HG02623 (cell line): Measurements from ENCODE around the gene FGF10.

Experiments
- ATAC-seq: cut with Tn5 transposase; IDR thresholded peaks from one replicate; pipeline ENCODE4 v1.9.1; 2021; ENCODE audit warnings: moderate library complexity; ENCODE audit not compliant: unreplicated experiment

FGF10 gene

GRCh38 chr5:44389090-44389822 lies at the start of gene FGF10:
FGF10 (minus strand) TSS chr5:44389420; CDS start chr5:44388682, 738 bp downstream.
- no peak for ATAC-seq

DNA sequence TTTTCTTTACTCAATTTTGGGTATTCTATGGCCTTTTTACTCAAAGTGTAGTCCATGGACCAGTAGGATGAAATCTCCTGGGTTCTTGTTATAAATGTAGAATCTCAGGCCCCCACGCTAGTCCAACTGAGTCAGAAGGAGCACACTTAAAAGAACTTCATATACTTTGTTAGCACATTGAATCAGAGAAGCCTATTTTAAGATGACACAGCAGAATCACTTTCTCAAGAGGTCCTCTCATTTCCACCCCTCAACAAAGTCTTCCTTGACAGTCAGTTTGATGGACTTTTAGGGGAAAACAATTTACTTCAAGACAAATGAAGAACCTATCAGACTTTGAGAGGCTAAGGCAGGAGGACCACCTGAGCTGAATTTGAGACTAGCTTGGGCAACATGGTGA lies 37.7 kb upstream of the FGF10 start:
- no peak for ATAC-seq

GRCh38 chr5:44412286-44412685 lies 23.1 kb upstream of the FGF10 start:
- ATAC-seq, result no peak

- ATAC-seq, result no peak
Measured at GRCh38 chr5:44402084-44402483, 12.9 kb upstream of the FGF10 start.

GRCh38 chr5:44401611-44402010 lies 12.4 kb upstream of the FGF10 start:
- no peak for ATAC-seq

GRCh38 chr5:44398382-44398781 lies 9.2 kb upstream of the FGF10 start:
- no peak for ATAC-seq

GRCh38 chr5:44396312-44396711 lies 7.1 kb upstream of the FGF10 start:
- no peak for ATAC-seq

- ATAC-seq, result no peak
Measured at GRCh38 chr5:44390351-44390750, 1.1 kb upstream of the FGF10 start.

DNA sequence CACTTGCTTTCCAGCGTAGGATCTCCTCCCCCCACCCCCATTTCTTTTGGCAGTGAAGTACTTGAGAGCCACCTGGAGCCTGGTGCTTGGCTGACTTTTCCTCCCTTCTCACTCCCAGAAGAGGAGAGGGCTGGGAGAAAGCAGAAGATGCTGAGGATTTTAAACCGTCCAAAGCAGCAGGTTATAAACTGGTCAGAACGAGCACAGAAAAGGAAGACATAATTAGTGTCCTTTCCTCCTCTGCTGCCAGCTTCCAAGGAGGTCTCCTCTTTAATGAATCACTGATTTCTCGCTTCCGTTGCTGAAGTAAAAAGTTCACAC lies 563 bp upstream of the FGF10 start:
- no peak for ATAC-seq

DNA sequence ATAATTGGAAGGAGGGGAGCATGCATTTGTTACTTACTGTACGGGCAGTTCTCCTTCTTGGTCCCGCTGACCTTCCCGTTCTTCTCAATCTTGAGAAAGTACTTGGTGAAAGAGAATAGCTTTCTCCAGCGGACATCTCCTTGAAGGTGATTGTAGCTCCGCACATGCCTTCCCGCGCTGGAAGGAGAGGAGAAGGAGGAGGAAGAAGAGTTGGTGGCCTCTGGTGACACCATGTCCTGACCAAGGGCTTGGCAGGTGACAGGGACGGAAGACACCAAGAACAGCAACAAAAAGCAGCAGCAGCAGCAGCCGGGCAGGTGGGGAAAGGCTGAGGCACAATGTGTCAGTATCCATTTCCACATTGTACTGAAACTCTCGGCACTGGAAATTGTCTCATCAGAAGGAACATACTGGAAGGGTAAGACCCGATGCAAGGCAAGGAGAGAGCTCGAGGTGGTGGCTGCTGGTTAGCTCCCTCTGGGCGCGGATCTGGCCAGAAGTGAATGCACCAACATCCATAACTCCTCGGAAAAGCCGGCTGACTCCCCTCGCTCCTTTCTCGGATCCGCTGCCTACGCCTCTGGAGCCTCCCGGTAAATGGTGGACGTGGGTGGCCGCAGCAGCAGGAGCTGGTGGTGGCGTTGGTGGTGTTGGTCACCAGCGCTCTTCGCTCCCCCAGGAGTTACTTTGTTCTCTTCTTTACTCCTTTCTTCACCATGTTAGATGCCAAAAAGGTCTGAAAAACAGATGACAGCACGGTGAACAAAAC lies 715 bp downstream of the FGF10 start:
- ATAC-seq, result no peak

DNA sequence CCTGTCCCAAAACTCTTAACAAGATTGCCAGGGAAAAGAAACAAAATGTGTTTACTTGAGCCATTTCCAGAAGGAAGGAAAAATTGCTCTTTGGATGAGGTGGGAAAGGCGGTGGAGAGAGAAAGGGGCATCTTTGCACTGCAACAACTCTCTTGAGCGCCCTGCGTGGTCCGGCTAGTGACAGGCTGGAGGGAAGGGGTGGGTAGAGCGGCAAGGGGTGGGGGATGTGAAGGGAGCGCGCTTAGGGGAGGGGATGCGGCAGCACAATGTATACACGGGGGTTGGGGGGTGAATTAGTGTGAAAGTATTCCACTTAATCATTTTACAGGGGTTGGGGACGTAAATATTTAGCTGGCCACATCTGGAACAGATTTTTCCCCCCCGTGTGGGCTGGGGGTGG lies 1.3 kb downstream of the FGF10 start:
- no peak for ATAC-seq

DNA sequence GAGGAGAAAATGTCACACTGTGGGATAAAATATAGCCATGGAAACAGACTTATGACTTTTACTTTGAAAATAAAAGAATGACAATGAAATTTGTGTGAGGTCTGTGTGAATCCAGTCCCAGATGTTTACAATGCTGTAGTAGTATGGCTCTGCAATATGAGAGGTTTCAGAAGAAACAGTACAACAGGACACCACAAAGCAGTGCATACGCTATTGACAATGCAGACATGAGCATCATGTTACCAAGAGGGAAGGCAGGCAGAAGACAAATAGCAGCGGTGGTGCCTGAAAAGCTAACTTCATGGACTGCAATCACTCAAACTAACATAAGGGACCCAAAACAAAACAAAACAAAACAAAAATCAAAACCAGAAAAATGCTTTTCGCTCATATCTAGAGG lies 1.8 kb downstream of the FGF10 start:
- no peak for ATAC-seq

DNA sequence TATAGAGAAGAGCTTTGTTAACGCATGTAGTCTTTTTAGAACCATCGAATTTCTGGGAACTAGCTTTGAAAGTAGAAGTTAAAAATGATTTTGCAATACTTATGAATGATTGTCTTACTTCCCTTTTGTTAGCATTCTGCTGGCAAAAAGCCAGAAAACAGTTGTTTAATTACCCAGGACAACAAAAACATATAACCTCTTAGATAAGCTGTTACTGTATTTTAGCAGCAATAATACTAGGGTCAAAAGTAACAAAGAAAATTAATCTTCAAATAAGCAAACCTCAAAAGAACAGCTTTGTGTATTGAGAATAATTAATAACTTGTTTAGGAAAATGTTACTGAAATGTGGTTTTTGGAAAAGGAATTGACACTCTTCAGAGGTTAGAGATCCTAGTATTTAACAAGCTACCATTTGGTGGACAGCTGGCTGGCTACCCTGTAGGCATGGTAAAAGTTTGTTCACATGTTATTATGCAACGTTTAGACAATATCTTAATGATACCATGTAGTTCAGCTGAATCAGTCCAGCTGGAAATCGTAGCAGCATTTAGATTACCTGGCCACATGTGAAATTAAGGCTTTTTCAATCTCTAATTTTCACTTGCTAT lies 3.8 kb downstream of the FGF10 start:
- ATAC-seq, result no peak

DNA sequence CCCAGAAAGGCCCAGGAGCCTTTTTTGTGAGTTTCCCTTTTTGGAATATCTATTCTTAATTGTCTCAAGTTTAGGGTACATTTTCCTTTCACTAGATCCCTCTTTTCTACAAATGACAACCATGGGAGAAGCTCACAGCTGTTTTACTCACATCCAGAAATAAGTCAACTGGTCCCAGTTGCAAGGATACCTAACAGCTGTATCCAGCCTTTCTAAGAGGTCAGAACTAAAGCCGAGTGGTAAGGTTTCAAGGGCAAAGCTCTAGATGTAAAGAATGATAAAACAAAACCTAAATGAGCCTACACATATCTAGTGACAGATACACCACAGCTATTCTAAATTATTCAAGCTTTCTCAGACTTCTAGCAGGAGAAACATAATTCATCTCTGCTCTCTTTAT lies 4.4 kb downstream of the FGF10 start:
- no peak for ATAC-seq

- no peak for ATAC-seq
Measured at GRCh38 chr5:44382894-44383293, 6.3 kb downstream of the FGF10 start.

GRCh38 chr5:44377057-44377456 lies 12.2 kb downstream of the FGF10 start:
- ATAC-seq, result no peak

- no peak for ATAC-seq
Measured at GRCh38 chr5:44372028-44372427, 17.2 kb downstream of the FGF10 start.

DNA sequence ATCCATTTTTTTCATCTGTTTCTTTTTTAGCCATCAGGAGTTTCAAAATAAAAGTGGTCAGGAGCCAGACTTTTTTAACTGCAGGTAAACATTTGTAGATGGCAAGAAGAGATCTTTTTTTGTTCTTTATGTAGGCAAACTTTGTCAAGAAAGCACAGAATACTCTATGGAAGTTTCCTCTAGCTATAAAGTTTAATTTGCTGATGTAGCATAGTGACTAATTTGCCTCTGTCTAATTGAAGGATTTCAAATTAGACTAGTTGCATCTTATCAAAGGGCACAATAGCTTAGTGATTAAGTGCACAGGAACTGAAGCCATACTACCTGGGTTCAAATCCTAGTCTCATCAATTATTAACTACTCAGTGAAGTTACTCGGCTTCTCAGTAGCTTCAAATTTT lies 22.0 kb downstream of the FGF10 start:
- no peak for ATAC-seq

DNA sequence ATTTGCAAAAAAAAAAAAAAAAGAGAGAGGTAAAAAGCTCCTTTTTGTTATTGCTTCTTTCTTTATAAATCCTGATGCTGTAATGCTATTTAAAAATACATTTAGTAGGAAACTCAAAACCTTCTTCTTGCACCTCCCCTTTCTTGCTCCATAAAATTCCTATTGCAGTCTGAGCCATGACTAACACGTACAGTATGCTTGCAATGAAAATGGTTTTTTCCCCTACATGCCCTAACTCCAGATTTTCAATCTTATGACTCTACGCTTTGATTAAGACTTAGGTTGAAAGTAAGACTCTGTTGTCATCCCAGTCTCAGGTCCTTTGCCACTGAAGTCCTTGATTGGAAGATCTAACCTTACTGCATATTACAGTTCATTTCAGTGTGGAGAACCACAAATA lies 23.9 kb downstream of the FGF10 start:
- ATAC-seq, result no peak

DNA sequence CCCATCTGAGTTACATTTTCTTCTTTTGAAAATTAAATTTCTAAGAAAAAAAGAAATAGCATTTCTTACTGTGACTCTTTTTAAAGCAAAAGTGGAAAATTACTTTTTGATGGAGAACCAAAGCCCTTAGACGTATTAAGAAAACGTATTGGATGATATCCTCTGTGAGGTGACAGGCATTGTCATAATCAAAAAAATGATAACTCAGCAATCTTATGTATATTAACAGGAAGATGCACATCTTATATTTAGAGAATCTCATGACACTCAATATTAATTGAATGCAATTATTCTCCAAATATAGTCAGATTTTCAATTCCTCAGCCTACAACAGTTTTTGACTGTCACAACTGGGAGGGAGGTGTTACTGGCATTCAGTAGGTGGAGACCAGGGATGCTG lies 25.1 kb downstream of the FGF10 start:
- no peak for ATAC-seq

DNA sequence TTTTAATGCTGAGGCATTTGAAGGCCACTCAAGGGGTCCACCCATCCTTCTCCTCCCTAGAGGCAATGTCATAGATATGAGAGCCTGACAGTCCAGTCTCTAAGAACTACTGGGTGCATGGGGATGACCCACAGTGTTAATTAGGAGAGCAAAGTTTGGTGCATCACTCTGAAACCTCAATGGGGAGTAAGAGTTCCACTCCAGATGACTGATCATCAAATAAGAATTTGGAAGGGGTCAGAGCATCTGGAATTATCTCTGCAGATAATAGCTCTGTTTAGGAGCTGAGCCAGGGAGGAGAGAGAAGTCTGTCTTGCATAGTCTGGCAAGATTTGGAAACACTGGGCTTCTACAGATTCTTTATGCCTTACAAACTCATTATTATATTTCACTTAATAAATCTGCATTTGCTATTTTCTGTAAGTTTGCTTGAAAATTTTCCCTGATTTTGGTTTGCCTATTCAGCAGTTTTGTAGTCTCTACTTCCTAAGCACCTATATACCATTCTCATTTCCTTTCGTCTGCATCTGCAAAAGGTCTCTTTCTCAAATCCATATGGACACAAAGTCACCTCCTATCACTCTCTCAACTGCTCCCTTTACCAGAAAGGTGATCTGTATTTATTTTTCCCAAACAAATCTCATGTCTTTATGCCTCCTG lies 27.7 kb downstream of the FGF10 start:
- ATAC-seq, result no peak

GRCh38 chr5:44360919-44361318 lies 28.3 kb downstream of the FGF10 start:
- ATAC-seq, result no peak
